K562 (cell line): ENCODE data around the gene P3H1. TPM values are rescaled to one million over a fixed set of nuclear protein-coding genes. Genes with fewer than 3 reads are reported as not detected.

Experiments used
- ARID2 ChIP-seq: fragments of 450-650 bp; IDR thresholded peaks from 2 replicates; pipeline ENCODE4 v1.6.1; 2017; ENCODE audit warnings: antibody characterized with exemption, mild to moderate bottlenecking
- CC2D1A ChIP-seq: fragments of 450-650 bp; IDR thresholded peaks from 2 replicates; pipeline ENCODE4 v1.6.1; 2017; ENCODE audit warnings: mild to moderate bottlenecking
- HLTF ChIP-seq: fragments of 450-650 bp; IDR thresholded peaks from 2 replicates; pipeline ENCODE4 v1.6.1; 2016
- JUND ChIP-seq, 2 experiments: IDR thresholded peaks; 2 replicates in 1 of 2; 3 replicates in 1 of 2; pipeline ENCODE4 v1.6.1; 2011; ENCODE audit warnings: borderline replicate concordance in 2 of 2, low read depth in 2 of 2, low read length in 2 of 2, improper control_type of control experiment in 1 of 2, missing biosample characterization in 1 of 2, missing genetic modification characterization in 1 of 2, missing genetic modification reagents in 1 of 2
- NR1H2 ChIP-seq: sonication (generic); formaldehyde crosslinking; IDR thresholded peaks from 2 replicates; pipeline ENCODE4 v1.4.0; 2020; ENCODE audit warnings: mild to moderate bottlenecking, missing genetic modification reagents
- RB1 ChIP-seq: fragments of 450-650 bp; IDR thresholded peaks from 2 replicates; pipeline ENCODE4 v1.6.1; 2017; ENCODE audit warnings: low read depth, mild to moderate bottlenecking
- REST ChIP-seq, 2 experiments: fragments of 450-650 bp; formaldehyde crosslinking in 1 of 2; IDR thresholded peaks; 2 replicates each; pipeline versions ENCODE4 v1.4.0 to v1.6.1; 2014 to 2020; ENCODE audit warnings: mild to moderate bottlenecking in 2 of 2, borderline replicate concordance in 1 of 2, low read depth in 1 of 2
- SMC3 ChIP-seq: conservative IDR thresholded peaks from 2 replicates; pipeline ENCODE4 v1.6.1; 2011; ENCODE audit warnings: low read depth, low read length, improper control_type of control experiment; ENCODE audit not compliant: insufficient read depth
- TCF15 ChIP-seq: fragments of 250-450 bp; sonication (Bioruptor Pico); IDR thresholded peaks from 2 replicates; pipeline ENCODE4 v1.8.0; 2022; ENCODE audit warnings: moderate library complexity, mild to moderate bottlenecking, inconsistent platforms
- VEZF1 ChIP-seq: fragments of 200-800 bp; sonication (Bioruptor generic); IDR thresholded peaks from 2 replicates; pipeline ENCODE4 v1.6.1; 2017; ENCODE audit warnings: missing genetic modification characterization, missing compliant biosample characterization
- ZNF274 ChIP-seq: IDR thresholded peaks from 2 replicates; pipeline ENCODE4 v1.6.1; 2011; ENCODE audit warnings: low read depth, mild to moderate bottlenecking, low read length, moderate library complexity, borderline replicate concordance
- ZNF311 ChIP-seq: fragments of 250-450 bp; sonication (Bioruptor Pico); IDR thresholded peaks from 2 replicates; pipeline ENCODE4 v1.4.0; 2020; ENCODE audit warnings: mild to moderate bottlenecking, moderate library complexity
- ZNF512 ChIP-seq: IDR thresholded peaks from 2 replicates; pipeline ENCODE4 v1.6.1; 2016; ENCODE audit warnings: missing genetic modification characterization, missing compliant biosample characterization
- ZNF707 ChIP-seq: fragments of 250-450 bp; sonication (Bioruptor Pico); conservative IDR thresholded peaks from 2 replicates; pipeline ENCODE4 v1.8.0; 2022; ENCODE audit warnings: inconsistent platforms, mild to moderate bottlenecking, moderate library complexity
- polyA plus RNA-seq, 8 experiments: library from polyadenylated mRNA; depleted of rRNA in 4 of 8; stranded (reverse) in 5 of 8; unstranded in 3 of 8; fragments of >200 nt; fragmentation: Nextera tagmentation in 2 of 8; fragmentation: Illumina TruSeq in 1 of 8; extraction: Ambion mirVana in 2 of 8; extraction: Trizol in 1 of 8; gene quantifications; 2 replicates each; pipeline versions ENCODE4 v1.2.1 to v1.2.3, GENCODE V29; 2011 to 2014; ENCODE audit warnings: inconsistent platforms in 1 of 8, missing spikeins in 1 of 8
- total RNA-seq, 7 experiments: library from RNA; depleted of rRNA in 6 of 7; stranded (reverse); fragments of >200 nt in 6 of 7; fragmentation: Illumina TruSeq in 2 of 7; extraction: Trizol in 2 of 7; gene quantifications; 2 replicates each; pipeline versions ENCODE4 v1.2.1 to v1.2.3, GENCODE V29; 2011 to 2021; ENCODE audit warnings: low replicate concordance in 1 of 7
- TF ChIP-seq, protein P1 (sequence below): sonication (generic); formaldehyde crosslinking; IDR thresholded peaks from 2 replicates; pipeline ENCODE4 v1.8.1; 2022; ENCODE audit warnings: missing genetic modification reagents

P3H1 gene
- total and polyA plus RNA-seq, 9 of the 15 experiments (the other 6 are each of a cell fraction or from before 2014, with no cell fraction given) = 1.7 to 81.7 (median 45.7) TPM

- no peak for TF ChIP-seq ZNF512
- TF ChIP-seq, protein P1, sequence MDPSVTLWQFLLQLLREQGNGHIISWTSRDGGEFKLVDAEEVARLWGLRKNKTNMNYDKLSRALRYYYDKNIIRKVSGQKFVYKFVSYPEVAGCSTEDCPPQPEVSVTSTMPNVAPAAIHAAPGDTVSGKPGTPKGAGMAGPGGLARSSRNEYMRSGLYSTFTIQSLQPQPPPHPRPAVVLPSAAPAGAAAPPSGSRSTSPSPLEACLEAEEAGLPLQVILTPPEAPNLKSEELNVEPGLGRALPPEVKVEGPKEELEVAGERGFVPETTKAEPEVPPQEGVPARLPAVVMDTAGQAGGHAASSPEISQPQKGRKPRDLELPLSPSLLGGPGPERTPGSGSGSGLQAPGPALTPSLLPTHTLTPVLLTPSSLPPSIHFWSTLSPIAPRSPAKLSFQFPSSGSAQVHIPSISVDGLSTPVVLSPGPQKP (CRISPR knock-in tag) = no peak
- peak; percentile 90 for TF ChIP-seq ARID2
- no peak for TF ChIP-seq HLTF
- TF ChIP-seq JUND (IDR thresholded peaks at IDR 0.05; ENCODE audit: borderline replicate concordance, low read depth, low read length) = no peak
- peak; percentile 32; the same call in 1 of the 3 replicates for TF ChIP-seq JUND (tag; IDR thresholded peaks at IDR 0.05; ENCODE audit: borderline replicate concordance, low read depth, low read length)
- no peak for TF ChIP-seq ZNF707 (CRISPR knock-in tag)
- TF ChIP-seq ZNF311 (CRISPR knock-in tag) = no peak
- peak; percentile 81 for TF ChIP-seq CC2D1A
- no peak for TF ChIP-seq TCF15 (CRISPR knock-in tag)
- no peak for TF ChIP-seq ZNF274
- TF ChIP-seq NR1H2 (CRISPR knock-in tag) = 0 out of 2 replicates have a peak, but pooled peaks have one; percentile 31
- TF ChIP-seq RB1 = peak; percentile 50; the same call in 1 of the 2 replicates
- peak; percentile 97 for TF ChIP-seq SMC3
- 0 out of 2 replicates have a peak, but pooled peaks have one; percentile 12 for TF ChIP-seq VEZF1 (CRISPR knock-in tag)
- peak; percentile 94 for TF ChIP-seq REST (IDR thresholded peaks at IDR 0.05; ENCODE audit: borderline replicate concordance)
- no peak for TF ChIP-seq REST (CRISPR knock-in tag; IDR thresholded peaks at IDR 0.05; ENCODE audit: low read depth)
Observed at GRCh38 chr1:42777852-42778251, 11.0 kb upstream of the P3H1 start (continued).
